ENCODE measurements around the gene SLC2A9. TPM values are rescaled to one million over a fixed set of nuclear protein-coding genes. Genes with fewer than 3 reads are reported as not detected.

SLC2A9 gene
- total RNA-seq, 1 donor from 2014 or later: 4.8 TPM

DNA sequence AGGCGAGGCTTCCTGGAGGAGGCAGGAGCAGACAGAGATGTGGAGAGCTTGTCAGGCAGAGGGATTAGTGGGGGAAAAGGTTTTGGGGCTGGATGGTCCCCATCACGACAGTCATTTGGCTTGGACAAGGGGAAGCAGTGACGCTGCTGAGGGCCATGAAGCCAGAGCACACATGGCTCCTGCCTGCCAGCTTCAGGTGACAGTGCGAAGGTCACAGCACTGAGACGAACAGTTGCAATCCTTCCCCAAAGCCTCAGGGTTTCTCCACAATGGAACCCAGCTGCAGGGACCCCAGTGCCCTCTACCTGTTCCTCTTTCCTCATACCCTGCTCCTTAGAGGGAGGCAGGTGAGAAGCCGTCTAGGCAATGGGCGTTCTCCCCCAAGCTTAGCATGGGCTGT is 129.6 kb downstream of the SLC2A9 start:
- H3K4me1 Mint-ChIP-seq: no peaks in the 10 kb centered on the region
- H3K9me3 Mint-ChIP-seq: no peaks in the 10 kb centered on the region
- H3K27ac Mint-ChIP-seq: no peak overlapping the region
- no peak for DNase-seq (ENCODE audit: low spot score in 2 of 2, unreplicated experiment in 2 of 2)
- H3K4me3 Mint-ChIP-seq: no peak overlapping the region
- H3K27me3 Mint-ChIP-seq (ENCODE audit: low read depth): peaks cover 62% of the 10 kb centered on the region
- H3K36me3 Mint-ChIP-seq: no peaks in the 10 kb centered on the region
- TF ChIP-seq, protein P1, sequence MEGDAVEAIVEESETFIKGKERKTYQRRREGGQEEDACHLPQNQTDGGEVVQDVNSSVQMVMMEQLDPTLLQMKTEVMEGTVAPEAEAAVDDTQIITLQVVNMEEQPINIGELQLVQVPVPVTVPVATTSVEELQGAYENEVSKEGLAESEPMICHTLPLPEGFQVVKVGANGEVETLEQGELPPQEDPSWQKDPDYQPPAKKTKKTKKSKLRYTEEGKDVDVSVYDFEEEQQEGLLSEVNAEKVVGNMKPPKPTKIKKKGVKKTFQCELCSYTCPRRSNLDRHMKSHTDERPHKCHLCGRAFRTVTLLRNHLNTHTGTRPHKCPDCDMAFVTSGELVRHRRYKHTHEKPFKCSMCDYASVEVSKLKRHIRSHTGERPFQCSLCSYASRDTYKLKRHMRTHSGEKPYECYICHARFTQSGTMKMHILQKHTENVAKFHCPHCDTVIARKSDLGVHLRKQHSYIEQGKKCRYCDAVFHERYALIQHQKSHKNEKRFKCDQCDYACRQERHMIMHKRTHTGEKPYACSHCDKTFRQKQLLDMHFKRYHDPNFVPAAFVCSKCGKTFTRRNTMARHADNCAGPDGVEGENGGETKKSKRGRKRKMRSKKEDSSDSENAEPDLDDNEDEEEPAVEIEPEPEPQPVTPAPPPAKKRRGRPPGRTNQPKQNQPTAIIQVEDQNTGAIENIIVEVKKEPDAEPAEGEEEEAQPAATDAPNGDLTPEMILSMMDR (IDR thresholded peaks at IDR 0.05; ENCODE audit: unreplicated experiment): no peak

DNA sequence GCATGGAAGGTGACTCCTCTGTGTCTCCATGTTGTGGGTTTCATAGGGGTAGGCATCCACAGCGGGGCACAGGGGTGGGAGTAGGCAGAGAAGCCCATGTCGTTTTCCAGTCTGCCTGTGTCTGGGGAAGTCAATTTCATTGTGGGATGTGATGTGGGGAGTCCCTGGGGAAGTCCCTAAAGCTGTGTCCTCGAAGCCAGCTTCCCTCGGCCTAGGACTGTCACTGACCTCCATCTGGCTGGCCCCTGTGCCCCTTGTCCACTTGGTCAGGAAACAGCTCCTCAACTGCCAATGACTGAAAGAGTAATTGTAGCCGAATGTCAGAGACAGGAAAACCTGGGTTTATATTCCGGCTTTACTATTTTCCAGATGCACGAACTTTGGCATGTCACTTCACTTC is 130.2 kb downstream of the SLC2A9 start:
- H3K27ac Mint-ChIP-seq: no peak overlapping the region
- no peak for DNase-seq (ENCODE audit: low spot score in 2 of 2, unreplicated experiment in 2 of 2)

DNA sequence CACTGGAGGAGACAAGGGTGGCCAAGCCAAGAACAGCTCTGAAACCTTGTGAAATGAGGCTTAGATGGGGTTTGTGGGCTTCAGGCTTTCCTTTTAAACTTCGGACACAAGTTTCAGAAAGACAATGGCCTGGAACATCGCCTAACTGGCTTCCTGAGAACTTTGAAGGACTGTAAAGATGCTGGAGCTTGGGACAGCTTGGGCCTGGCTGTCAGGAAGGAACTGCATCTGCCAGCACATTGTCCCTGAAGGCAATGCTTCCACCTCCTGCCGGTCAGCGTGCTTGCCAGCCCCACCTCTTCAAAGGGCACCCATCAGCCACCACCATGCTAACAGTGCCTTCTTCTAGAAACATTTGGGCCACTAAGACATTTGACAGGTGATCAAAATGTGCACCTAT is 132.0 kb downstream of the SLC2A9 start:
- H3K36me3 Mint-ChIP-seq: no peaks in the 10 kb centered on the region
- no peaks in the 10 kb centered on the region for H3K4me1 Mint-ChIP-seq
- no peak overlapping the region for H3K27ac Mint-ChIP-seq
- H3K27me3 Mint-ChIP-seq (ENCODE audit: low read depth): peaks cover 51% of the 10 kb centered on the region
- TF ChIP-seq, protein P1 (IDR thresholded peaks at IDR 0.05; ENCODE audit: unreplicated experiment): no peak
- DNase-seq (ENCODE audit: low spot score in 2 of 2, unreplicated experiment in 2 of 2): no peak
- no peaks in the 10 kb centered on the region for H3K9me3 Mint-ChIP-seq
- H3K4me3 Mint-ChIP-seq: no peak overlapping the region

More for the DNA sequence above, 130.2 kb downstream of the SLC2A9 start:
- Mint-ChIP-seq H3K27me3 (ENCODE audit: low read depth) (peaks cover 55% of the 10 kb centered on the region), H3K4me3 (no peak overlapping the region), H3K9me3 (no peaks in the 10 kb centered on the region), H3K4me1 (no peaks in the 10 kb centered on the region), H3K36me3 (no peaks in the 10 kb centered on the region)
- TF ChIP-seq, protein P1 (IDR thresholded peaks at IDR 0.05; ENCODE audit: unreplicated experiment): no peak

DNA sequence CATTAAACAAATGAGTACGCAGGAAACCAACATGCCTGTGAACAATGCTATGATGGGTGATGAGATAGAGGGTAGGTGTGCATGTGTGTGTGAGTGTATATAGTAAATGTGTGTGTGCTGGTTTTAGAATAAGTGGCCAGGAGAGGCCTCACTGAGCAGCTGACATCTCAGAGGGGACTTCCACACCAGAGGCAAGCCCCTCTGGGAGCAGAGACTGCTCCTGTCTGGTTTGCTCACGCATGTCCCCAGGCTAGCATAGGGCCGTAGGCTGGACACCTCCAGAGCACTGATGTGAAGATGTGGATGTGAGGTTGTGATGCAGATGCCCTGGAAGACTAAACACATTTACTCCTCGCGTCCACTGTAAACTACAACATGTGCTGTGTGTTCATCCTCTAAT is 135.3 kb downstream of the SLC2A9 start:
- H3K9me3 Mint-ChIP-seq: no peaks in the 10 kb centered on the region

DNA sequence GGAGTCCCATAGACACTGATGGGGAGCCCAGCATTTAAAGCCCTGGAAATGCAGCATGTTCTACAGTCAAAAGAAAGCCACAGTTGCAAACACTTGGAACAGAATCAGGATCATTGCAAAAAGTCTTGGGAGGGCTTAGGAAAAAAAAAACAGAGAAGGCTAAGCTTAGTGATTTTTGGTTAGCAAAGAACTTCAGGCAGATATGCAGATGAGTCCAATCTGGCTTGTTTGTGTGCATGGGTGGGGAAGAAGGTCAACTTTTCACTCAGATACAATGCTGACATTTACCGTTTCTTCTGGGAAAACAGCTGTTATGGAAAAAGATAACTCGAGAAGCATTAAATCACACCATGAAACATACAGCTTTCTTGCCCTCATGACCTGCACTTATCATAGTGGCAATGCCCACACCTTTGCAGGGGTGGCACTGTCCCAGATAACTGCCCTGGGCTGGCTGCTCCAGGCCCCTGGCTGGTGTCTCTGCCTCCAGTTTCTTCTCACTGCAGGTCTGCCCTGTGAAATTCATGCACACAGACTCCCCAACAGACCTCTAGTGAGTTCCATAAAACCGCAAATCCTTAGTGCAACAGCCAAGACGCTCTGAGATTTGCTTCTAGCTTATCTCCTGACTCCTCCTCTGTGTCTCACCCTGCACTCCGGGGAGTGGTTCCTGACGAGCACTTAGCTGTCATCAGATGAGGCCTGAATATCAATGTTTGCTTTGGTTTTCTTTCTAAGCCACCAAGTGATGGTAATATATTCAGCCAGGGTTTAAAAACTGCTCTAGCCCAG is 140.7 kb downstream of the SLC2A9 start:
- no peaks in the 10 kb centered on the region for H3K36me3 Mint-ChIP-seq
- H3K27ac Mint-ChIP-seq: no peak overlapping the region
- TF ChIP-seq, protein P1 (IDR thresholded peaks at IDR 0.05; ENCODE audit: unreplicated experiment): no peak
- DNase-seq (ENCODE audit: low spot score in 2 of 2, unreplicated experiment in 2 of 2): no peak
- H3K9me3 Mint-ChIP-seq: no peaks in the 10 kb centered on the region
- no peak overlapping the region for H3K4me3 Mint-ChIP-seq
- H3K27me3 Mint-ChIP-seq (ENCODE audit: low read depth): peaks cover 33% of the 10 kb centered on the region
- peaks cover 8% of the 10 kb centered on the region for H3K4me1 Mint-ChIP-seq

More for the DNA sequence above, 135.3 kb downstream of the SLC2A9 start:
- DNase-seq (ENCODE audit: low spot score in 2 of 2, unreplicated experiment in 2 of 2): no peak
- Mint-ChIP-seq H3K4me3 (no peak overlapping the region), H3K36me3 (no peaks in the 10 kb centered on the region), H3K27me3 (ENCODE audit: low read depth) (peaks cover 33% of the 10 kb centered on the region), H3K4me1 (peaks cover under 1% of the 10 kb centered on the region), H3K27ac (no peak overlapping the region)
- TF ChIP-seq, protein P1 (IDR thresholded peaks at IDR 0.05; ENCODE audit: unreplicated experiment): no peak
